Superior temporal gyrus (tissue), 1 donor: ENCODE data around the gene TUNAR.

Source experiments
- DNase-seq: peaks from one replicate; pipeline ENCODE4 v3.0.0-alpha.2; 2016; ENCODE audit errors: extremely low spot score

The TUNAR gene

GRCh38 chr14:95876761-95877538 is at the start of gene TUNAR:
Gene TUNAR (plus strand): TSS chr14:95876832.
- no peak for DNase-seq

- no peak for DNase-seq
Measured at GRCh38 chr14:95828649-95829265, 47.9 kb upstream of the TUNAR start.

GRCh38 chr14:95829321-95829720 is 47.3 kb upstream of the TUNAR start:
- DNase-seq: no peak

GRCh38 chr14:95830386-95830785 is 46.2 kb upstream of the TUNAR start:
- no peak for DNase-seq

GRCh38 chr14:95831041-95831440 is 45.6 kb upstream of the TUNAR start:
- DNase-seq: no peak

- DNase-seq: no peak
Measured at GRCh38 chr14:95831468-95831867, 45.2 kb upstream of the TUNAR start.

- no peak for DNase-seq
Measured at GRCh38 chr14:95832012-95832411, 44.6 kb upstream of the TUNAR start.

GRCh38 chr14:95833429-95833828 is 43.2 kb upstream of the TUNAR start:
- DNase-seq: peak; percentile 13

GRCh38 chr14:95834496-95834895 is 42.1 kb upstream of the TUNAR start:
- DNase-seq: no peak

- DNase-seq: no peak
Measured at GRCh38 chr14:95835121-95835730, 41.4 kb upstream of the TUNAR start.

GRCh38 chr14:95838862-95839261 is 37.8 kb upstream of the TUNAR start:
- no peak for DNase-seq

GRCh38 chr14:95840094-95840700 is 36.4 kb upstream of the TUNAR start:
- DNase-seq: no peak

GRCh38 chr14:95841668-95842067 is 35.0 kb upstream of the TUNAR start:
- DNase-seq: no peak

GRCh38 chr14:95849761-95850160 is 26.9 kb upstream of the TUNAR start:
- DNase-seq: no peak

GRCh38 chr14:95850429-95850828 is 26.2 kb upstream of the TUNAR start:
- DNase-seq: no peak

GRCh38 chr14:95855606-95856005 is 21.0 kb upstream of the TUNAR start:
- no peak for DNase-seq

- no peak for DNase-seq
Measured at GRCh38 chr14:95857275-95857674, 19.4 kb upstream of the TUNAR start.

- DNase-seq: no peak
Measured at GRCh38 chr14:95858893-95859292, 17.7 kb upstream of the TUNAR start.

- no peak for DNase-seq
Measured at GRCh38 chr14:95862243-95862642, 14.4 kb upstream of the TUNAR start.

- no peak for DNase-seq
Measured at GRCh38 chr14:95863295-95863694, 13.3 kb upstream of the TUNAR start.

- no peak for DNase-seq
Measured at GRCh38 chr14:95869776-95870175, 6.9 kb upstream of the TUNAR start.

- DNase-seq: no peak
Measured at GRCh38 chr14:95870772-95871171, 5.9 kb upstream of the TUNAR start.

- no peak for DNase-seq
Measured at GRCh38 chr14:95871531-95871930, 5.1 kb upstream of the TUNAR start.
